Measurements from ENCODE around the gene PYY. TPM values are rescaled to one million over a fixed set of nuclear protein-coding genes. Genes with fewer than 3 reads are reported as not detected.
"Not testable (repeated sequence)": the region's sequence is repeated elsewhere in the genome, so short reads cannot be mapped to it uniquely, and the experiment has no call there.

The PYY gene
- total RNA-seq, 1 donor from 2014 or later = not detected

- Histone ChIP-seq H3K4me3 (no peak overlapping the region), H3K36me3 (no peaks in the 10 kb centered on the region), H3K4me1 (peaks cover 1% of the 10 kb centered on the region), H3K27me3 (ENCODE audit: low read depth) (peaks cover 16% of the 10 kb centered on the region), H3K27ac (replicated peaks) (no peak overlapping the region), H3K9me3 (replicated peaks) (no peaks in the 10 kb centered on the region)
- no peak for TF ChIP-seq CTCF (IDR thresholded peaks at IDR 0.05; ENCODE audit: borderline replicate concordance)
- DNase-seq = no peak
- intact Hi-C loops (cut with micrococcal nuclease) = no loop called here
Observed at GRCh38 chr17:43932923-43933322, 20.8 kb downstream of the PYY start.

GRCh38 chr17:43932357-43932756 is 21.4 kb downstream of the PYY start:
- intact Hi-C loops (cut with micrococcal nuclease) = no loop called here
- Histone ChIP-seq H3K27ac (replicated peaks) (no peak overlapping the region), H3K27me3 (ENCODE audit: low read depth) (peaks cover 13% of the 10 kb centered on the region), H3K4me3 (no peak overlapping the region), H3K9me3 (replicated peaks) (no peaks in the 10 kb centered on the region), H3K36me3 (no peaks in the 10 kb centered on the region), H3K4me1 (peaks cover 3% of the 10 kb centered on the region)
- DNase-seq = no peak
- TF ChIP-seq CTCF (IDR thresholded peaks at IDR 0.05; ENCODE audit: borderline replicate concordance) = no peak

- Histone ChIP-seq H3K9me3 (replicated peaks) (no peaks in the 10 kb centered on the region), H3K27ac (replicated peaks) (no peak overlapping the region), H3K4me3 (no peak overlapping the region), H3K27me3 (ENCODE audit: low read depth) (peaks cover 12% of the 10 kb centered on the region), H3K36me3 (no peaks in the 10 kb centered on the region), H3K4me1 (peaks cover 11% of the 10 kb centered on the region)
- no peak for DNase-seq
- TF ChIP-seq CTCF (IDR thresholded peaks at IDR 0.05; ENCODE audit: borderline replicate concordance) = no peak
- intact Hi-C loops (cut with micrococcal nuclease) = no loop called here
Observed at GRCh38 chr17:43931062-43931571, 22.6 kb downstream of the PYY start.

GRCh38 chr17:43928609-43929008 is 25.1 kb downstream of the PYY start:
- H3K9me3 ChIP-seq (replicated peaks) = no peaks in the 10 kb centered on the region
- H3K36me3 ChIP-seq = no peaks in the 10 kb centered on the region
- no peak overlapping the region for H3K4me3 ChIP-seq
- no peak overlapping the region for H3K27ac ChIP-seq (replicated peaks)
- peaks cover 24% of the 10 kb centered on the region for H3K27me3 ChIP-seq (ENCODE audit: low read depth)
- intact Hi-C loops (cut with micrococcal nuclease) = no loop called here
- peaks cover 11% of the 10 kb centered on the region for H3K4me1 ChIP-seq
- TF ChIP-seq CTCF (IDR thresholded peaks at IDR 0.05; ENCODE audit: borderline replicate concordance) = no peak
- DNase-seq = no peak

GRCh38 chr17:43927929-43928328 is 25.8 kb downstream of the PYY start:
- Histone ChIP-seq H3K4me1 (peaks cover 11% of the 10 kb centered on the region), H3K27me3 (ENCODE audit: low read depth) (peaks cover 31% of the 10 kb centered on the region)

GRCh38 chr17:43927060-43927864 is 26.5 kb downstream of the PYY start:
- H3K4me1 ChIP-seq = peaks cover 11% of the 10 kb centered on the region
- intact Hi-C loops (cut with micrococcal nuclease) = no loop called here
- H3K27ac ChIP-seq (replicated peaks) = no peak overlapping the region
- H3K4me3 ChIP-seq = peak overlapping the region; percentile 65
- H3K9me3 ChIP-seq (replicated peaks) = no peaks in the 10 kb centered on the region
- TF ChIP-seq CTCF (IDR thresholded peaks at IDR 0.05; ENCODE audit: borderline replicate concordance) = no peak
- DNase-seq = peak; percentile 21
- peaks cover 35% of the 10 kb centered on the region for H3K27me3 ChIP-seq (ENCODE audit: low read depth)
- H3K36me3 ChIP-seq = no peaks in the 10 kb centered on the region

More at GRCh38 chr17:43927929-43928328, 25.8 kb downstream of the PYY start:
- DNase-seq; H3K9me3 ChIP-seq (replicated peaks); H3K27ac ChIP-seq (replicated peaks); intact Hi-C loops (cut with micrococcal nuclease); H3K36me3 ChIP-seq: not testable (repeated sequence)
- H3K4me3 ChIP-seq = peak overlapping the region; percentile 65

Data from left ventricle myocardium inferior (tissue), 1 donor.